Measurements from ENCODE around the gene GRHL1. TPM values are rescaled to one million over a fixed set of nuclear protein-coding genes. Genes with fewer than 3 reads are reported as not detected.
A peak's percentile ranks its signal among the peaks of the same experiment; 100 is the strongest.

The GRHL1 gene
- total RNA-seq, 1 experiment from 2014 or later: 10.3 TPM

DNA sequence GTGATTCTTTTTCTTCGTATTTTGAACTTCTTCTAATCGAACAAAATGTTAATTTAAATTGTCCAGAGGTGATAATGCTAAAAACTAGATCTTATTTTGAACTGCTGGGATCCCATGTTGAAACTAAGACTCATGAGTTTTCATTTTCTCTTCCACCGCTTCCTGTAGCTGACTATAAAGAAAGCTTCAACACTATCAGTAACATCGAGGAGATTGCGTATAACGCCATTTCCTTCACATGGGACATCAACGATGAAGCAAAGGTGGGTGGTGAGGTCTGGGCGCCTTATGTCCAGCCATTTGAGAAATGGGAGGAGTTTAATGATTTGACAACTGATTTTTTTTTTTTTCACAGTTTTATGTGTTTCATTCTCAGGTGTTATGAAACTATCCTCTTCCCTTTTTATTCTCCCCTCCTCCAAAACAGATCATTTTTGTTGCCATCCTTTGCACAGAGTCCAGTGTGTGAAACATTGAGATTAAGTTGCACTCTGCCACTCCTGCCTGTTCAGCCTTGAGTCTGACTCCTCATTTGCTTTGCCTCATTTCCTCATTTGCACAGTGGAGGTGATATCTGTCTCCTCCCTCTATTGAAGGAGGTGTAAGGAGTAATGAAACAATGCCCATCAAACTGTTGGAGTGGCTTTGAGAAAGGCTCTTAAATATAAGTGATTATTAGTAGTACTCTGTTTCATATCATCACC lies 13.8 kb downstream of the GRHL1 start:
- TF ChIP-seq EZH2 (IDR thresholded peaks at IDR 0.05; ENCODE audit: low read length, unreplicated experiment): no peak
- TF ChIP-seq, protein P1, sequence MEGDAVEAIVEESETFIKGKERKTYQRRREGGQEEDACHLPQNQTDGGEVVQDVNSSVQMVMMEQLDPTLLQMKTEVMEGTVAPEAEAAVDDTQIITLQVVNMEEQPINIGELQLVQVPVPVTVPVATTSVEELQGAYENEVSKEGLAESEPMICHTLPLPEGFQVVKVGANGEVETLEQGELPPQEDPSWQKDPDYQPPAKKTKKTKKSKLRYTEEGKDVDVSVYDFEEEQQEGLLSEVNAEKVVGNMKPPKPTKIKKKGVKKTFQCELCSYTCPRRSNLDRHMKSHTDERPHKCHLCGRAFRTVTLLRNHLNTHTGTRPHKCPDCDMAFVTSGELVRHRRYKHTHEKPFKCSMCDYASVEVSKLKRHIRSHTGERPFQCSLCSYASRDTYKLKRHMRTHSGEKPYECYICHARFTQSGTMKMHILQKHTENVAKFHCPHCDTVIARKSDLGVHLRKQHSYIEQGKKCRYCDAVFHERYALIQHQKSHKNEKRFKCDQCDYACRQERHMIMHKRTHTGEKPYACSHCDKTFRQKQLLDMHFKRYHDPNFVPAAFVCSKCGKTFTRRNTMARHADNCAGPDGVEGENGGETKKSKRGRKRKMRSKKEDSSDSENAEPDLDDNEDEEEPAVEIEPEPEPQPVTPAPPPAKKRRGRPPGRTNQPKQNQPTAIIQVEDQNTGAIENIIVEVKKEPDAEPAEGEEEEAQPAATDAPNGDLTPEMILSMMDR (conservative IDR thresholded peaks at IDR 0.05; ENCODE audit: low read depth, low read length): no peak
- no peak for TF ChIP-seq EZH2phosphoT487 (IDR thresholded peaks at IDR 0.05; ENCODE audit: borderline replicate concordance, low read length)
- no peak overlapping the region for H3K27ac ChIP-seq (ENCODE audit: low read length)
- no peaks in the 10 kb centered on the region for H3K79me2 ChIP-seq (ENCODE audit: low read length)
- peaks cover 3% of the 10 kb centered on the region for H3K36me3 ChIP-seq (ENCODE audit: low read depth, low read length)
- ATAC-seq (no peak), DNase-seq (no peak)
- H3K9me3 ChIP-seq (ENCODE audit: low read length): no peaks in the 10 kb centered on the region
- no peak overlapping the region for H3K4me2 ChIP-seq (ENCODE audit: low read length)
- intact Hi-C loops (cut with micrococcal nuclease): no loop called here
- H3K4me1 ChIP-seq (ENCODE audit: insufficient read depth, low read length): peaks cover 12% of the 10 kb centered on the region
- H3K27me3 ChIP-seq (ENCODE audit: low read length): no peaks in the 10 kb centered on the region
- ChIA-PET CTCF (no interaction called here), POLR2A (ENCODE audit: unreplicated experiment) (no interaction called here)
- no peak overlapping the region for H3K4me3 ChIP-seq (ENCODE audit: low read length)
- BruUV-seq (replicated peaks): no TSS peak
- H4K20me1 ChIP-seq (ENCODE audit: low read length): no peaks in the 10 kb centered on the region
- no peak overlapping the region for H2AFZ ChIP-seq (ENCODE audit: low read length)
- H3K9me2 ChIP-seq (replicated peaks; ENCODE audit: low read length): no peaks in the 10 kb centered on the region
- H3F3A ChIP-seq (ENCODE audit: low read length, unreplicated experiment): no peaks in the 10 kb centered on the region
- H3K9ac ChIP-seq (ENCODE audit: low read length): no peak overlapping the region

DNA sequence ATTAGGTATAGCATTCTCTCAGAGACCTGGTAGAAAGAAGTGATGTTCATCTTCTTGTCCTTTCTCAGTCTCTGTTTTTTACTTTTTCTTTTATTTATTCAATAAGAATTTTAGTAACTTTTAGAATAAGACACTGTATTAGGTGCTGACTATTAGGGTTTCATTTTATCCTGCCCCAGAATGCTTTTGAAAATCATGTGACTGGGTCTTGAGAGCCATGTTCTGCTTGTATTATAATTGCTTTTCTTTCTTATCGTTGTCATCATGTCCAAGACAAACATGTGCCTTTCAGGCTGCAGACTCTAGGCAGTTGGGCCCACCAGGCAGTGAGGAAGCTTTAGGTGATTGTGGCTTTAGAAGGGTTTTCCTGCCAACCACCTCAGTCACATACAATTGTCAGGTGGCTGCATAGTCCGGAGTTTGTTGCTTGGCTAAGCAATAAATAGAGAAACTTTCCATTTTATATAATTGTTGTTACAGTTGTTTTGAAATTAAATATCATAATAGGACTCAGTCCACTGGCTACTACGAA lies 15.1 kb downstream of the GRHL1 start:
- Histone ChIP-seq H3K9me2 (replicated peaks; ENCODE audit: low read length) (no peaks in the 10 kb centered on the region), H3K9me3 (ENCODE audit: low read length) (no peaks in the 10 kb centered on the region), H3K27ac (ENCODE audit: low read length) (peak overlapping the region; percentile 54), H3K4me3 (ENCODE audit: low read length) (no peak overlapping the region), H3K36me3 (ENCODE audit: low read depth, low read length) (peaks cover 3% of the 10 kb centered on the region), H3F3A (ENCODE audit: low read length, unreplicated experiment) (no peaks in the 10 kb centered on the region), H3K79me2 (ENCODE audit: low read length) (no peaks in the 10 kb centered on the region), H3K9ac (ENCODE audit: low read length) (no peak overlapping the region), H2AFZ (ENCODE audit: low read length) (0 out of 2 replicates have a peak overlapping the region, but pooled peaks have one; percentile 25), H3K4me2 (ENCODE audit: low read length) (0 out of 2 replicates have a peak overlapping the region, but pooled peaks have one; percentile 17), H3K27me3 (ENCODE audit: low read length) (no peaks in the 10 kb centered on the region), H4K20me1 (ENCODE audit: low read length) (no peaks in the 10 kb centered on the region), H3K4me1 (ENCODE audit: insufficient read depth, low read length) (peaks cover 22% of the 10 kb centered on the region)
- intact Hi-C loops (cut with micrococcal nuclease): no loop called here
- DNase-seq: no peak
- TF ChIP-seq, protein P1 (conservative IDR thresholded peaks at IDR 0.05; ENCODE audit: low read depth, low read length): no peak
- no peak for TF ChIP-seq EZH2 (IDR thresholded peaks at IDR 0.05; ENCODE audit: low read length, unreplicated experiment)
- no peak for TF ChIP-seq EZH2phosphoT487 (IDR thresholded peaks at IDR 0.05; ENCODE audit: borderline replicate concordance, low read length)
- ChIA-PET CTCF (interaction anchor here (0.8 kb wide), 1 partner anchor 18 kb away, joined by 4 read pairs; no protein-coding TSS in a partner anchor), POLR2A (ENCODE audit: unreplicated experiment) (no interaction called here)
- no peak for ATAC-seq
- BruUV-seq (replicated peaks): no TSS peak

Data from PC-3 (cell line).